Spleen (tissue), 7 donors: ENCODE measurements around the gene UBR4.

ENCODE experiments used
- CTCF ChIP-seq, 11 experiments: fragments of 200-600 bp in 7 of 11; fragments of 450-650 bp in 4 of 11; sonication (generic) in 4 of 11; IDR thresholded peaks in 8 of 11; conservative IDR thresholded peaks in 3 of 11; 1 replicate in 7 of 11; 2 replicates in 4 of 11; pipeline versions ENCODE4 v1.4.0 to v1.8.0; 2016 to 2021; ENCODE audit warnings: antibody characterized with exemption in 11 of 11, inconsistent platforms in 4 of 11, mild to moderate bottlenecking in 1 of 11
- POLR2A ChIP-seq, 3 donors: fragments of 450-650 bp; IDR thresholded peaks; one replicate each; pipeline ENCODE4 v1.5.1; 2017; ENCODE audit warnings: antibody characterized with exemption in 3 of 3, mild to moderate bottlenecking in 1 of 3
- donor health status: DM: no; HTN: no; CAD: no; lungs with moderate emphysema.
- donor health status: DM: no; HTN: no; CAD: no.
- donor health status: DM: no; HTN: no; CAD: no.

GRCh38 chr1:19101244-19101643, 108.8 kb downstream of the UBR4 start:
- TF ChIP-seq CTCF (IDR thresholded peaks at IDR 0.05 in 8 of 11, conservative IDR thresholded peaks at IDR 0.05 in 3 of 11) (no peak), POLR2A (IDR thresholded peaks at IDR 0.05) (no peak)
